PFSK-1 (cell line): ENCODE data around the gene HIGD2A.

Source experiments
- POLR2AphosphoS5 ChIP-seq: IDR thresholded peaks from 2 replicates; pipeline ENCODE4 v1.6.1; 2012; ENCODE audit warnings: low read depth, mild to moderate bottlenecking, control low read depth, low read length, moderate library complexity
- REST ChIP-seq, 2 experiments: IDR thresholded peaks; 2 replicates each; pipeline versions ENCODE4 v1.6.1 to v1.8.0; 2011 to 2012; ENCODE audit warnings: low read depth in 2 of 2, low read length in 2 of 2, control low read depth in 1 of 2, inconsistent platforms in 1 of 2, mild to moderate bottlenecking in 1 of 2, moderate library complexity in 1 of 2; ENCODE audit not compliant: insufficient read depth in 1 of 2
- SIN3A ChIP-seq: IDR thresholded peaks from 2 replicates; pipeline ENCODE4 v1.6.1; 2012; ENCODE audit warnings: mild to moderate bottlenecking, low read length, moderate library complexity, borderline replicate concordance; ENCODE audit not compliant: insufficient read depth
- TAF1 ChIP-seq: IDR thresholded peaks from 2 replicates; pipeline ENCODE4 v1.6.1; 2012; ENCODE audit warnings: low read length, control low read depth, borderline replicate concordance; ENCODE audit not compliant: insufficient read depth

GRCh38 chr5:176394096-176394495, 5.5 kb downstream of the HIGD2A start:
- TF ChIP-seq POLR2AphosphoS5, result no peak
- no peak for TF ChIP-seq TAF1
- TF ChIP-seq REST (IDR thresholded peaks at IDR 0.05; ENCODE audit: insufficient read depth in 1 of 2, low read depth in 2 of 2, low read length in 2 of 2), result no peak
- no peak for TF ChIP-seq SIN3A
